Esophagus muscularis mucosa (tissue), 4 donors: ENCODE data around the gene PHACTR3. TPM values are rescaled to one million over a fixed set of nuclear protein-coding genes. Genes with fewer than 3 reads are reported as not detected.

ENCODE experiments used
- DNase-seq: peaks from one replicate; pipeline ENCODE4 v3.0.0-alpha.2; 2017; ENCODE audit errors: extremely low spot score
- H3K27ac ChIP-seq, 4 donors: fragments of 200-600 bp; sonication (generic); replicated peaks in 1 of 4; 1 replicate in 3 of 4; 2 replicates in 1 of 4; pipeline ENCODE4 v1.5.1; 2016 to 2019; ENCODE audit warnings: mild to moderate bottlenecking in 1 of 4
- H3K27me3 ChIP-seq, 4 donors: fragments of 200-600 bp; sonication (generic); one replicate each; pipeline versions ENCODE4 v1.5.1 to v1.6.0; 2016 to 2019
- H3K36me3 ChIP-seq, 4 donors: fragments of 200-600 bp; sonication (generic); one replicate each; pipeline ENCODE4 v1.5.1; 2016 to 2019
- H3K4me1 ChIP-seq, 4 donors: fragments of 200-600 bp; sonication (generic); one replicate each; pipeline ENCODE4 v1.5.1; 2016 to 2019
- H3K4me3 ChIP-seq, 4 donors: fragments of 200-600 bp; sonication (generic); 1 replicate in 2 of 4; 2 replicates in 2 of 4; pipeline ENCODE4 v1.5.1; 2016 to 2019; ENCODE audit warnings: mild to moderate bottlenecking in 4 of 4, moderate library complexity in 1 of 4
- H3K9me3 ChIP-seq, 4 donors: fragments of 200-600 bp; sonication (generic); 1 replicate in 3 of 4; 2 replicates in 1 of 4; pipeline ENCODE4 v1.5.1; 2016 to 2019
- CTCF ChIP-seq, 3 experiments: fragments of 200-600 bp in 2 of 3; fragments of 450-650 bp in 1 of 3; sonication (generic) in 2 of 3; IDR thresholded peaks; one replicate each; pipeline ENCODE4 v1.5.1; 2017 to 2019; ENCODE audit warnings: antibody characterized with exemption in 3 of 3, mild to moderate bottlenecking in 2 of 3, moderate library complexity in 1 of 3
- EP300 ChIP-seq: sonication (generic); formaldehyde crosslinking; IDR thresholded peaks from one replicate; pipeline ENCODE4 v1.6.1; 2017; ENCODE audit warnings: antibody characterized with exemption
- POLR2A ChIP-seq: fragments of 450-650 bp; IDR thresholded peaks from one replicate; pipeline ENCODE4 v1.6.1; 2017; ENCODE audit warnings: antibody characterized with exemption, moderate library complexity, mild to moderate bottlenecking, low read depth
- POLR2AphosphoS5 ChIP-seq, 2 donors: sonication (generic); formaldehyde crosslinking; IDR thresholded peaks; one replicate each; pipeline ENCODE4 v1.6.1; 2017; ENCODE audit warnings: antibody characterized with exemption in 2 of 2
- WGBS: methylation state at CpG from one replicate; pipeline ENCODE4 v1.1.5; 2018; 5-methylcytosine and 5-hydroxymethylcytosine counted together
- intact Hi-C: fragments of 100-400 bp; cut with DNase I; formaldehyde crosslinking; loops from one replicate; pipeline ENCODE4 v1.15.1; 2023
- total RNA-seq, 4 donors: library from RNA; depleted of rRNA; stranded (reverse); fragments of >200 nt; gene quantifications; one replicate each; pipeline versions ENCODE4 v1.1.0 to v1.2.1, GENCODE V29; 2016

PHACTR3 gene
- total RNA-seq, 4 donors from 2014 or later, result 0.17 to 0.86 (median 0.56) TPM

GRCh38 chr20:59825944-59826759 is 221.8 kb downstream of the PHACTR3 start:
- Histone ChIP-seq H3K4me3 (no peak overlapping the region), H3K27ac (no peak overlapping the region), H3K4me1 (peaks cover 8 to 13% (median 11%) of the 10 kb centered on the region in 4 donors), H3K9me3 (no peaks in the 10 kb centered on the region), H3K27me3 (no peaks in the 10 kb centered on the region), H3K36me3 (no peaks in the 10 kb centered on the region)
- 81% methylated on average over 11 of the region's 11 CpGs for WGBS
- TF ChIP-seq POLR2A (no peak), EP300 (no peak), CTCF (IDR thresholded peaks at IDR 0.05) (no peak), POLR2AphosphoS5 (IDR thresholded peaks at IDR 0.05) (no peak)
- DNase-seq, result peak; percentile 89
- intact Hi-C loops, result no loop called here

GRCh38 chr20:59827138-59828056 is 223.1 kb downstream of the PHACTR3 start:
- TF ChIP-seq CTCF (IDR thresholded peaks at IDR 0.05) (no peak), POLR2AphosphoS5 (IDR thresholded peaks at IDR 0.05) (no peak), EP300 (no peak), POLR2A (no peak)
- H3K27ac ChIP-seq, result no peak overlapping the region
- H3K4me3 ChIP-seq, result no peak overlapping the region
- H3K9me3 ChIP-seq, result no peaks in the 10 kb centered on the region
- no peaks in the 10 kb centered on the region for H3K36me3 ChIP-seq
- intact Hi-C loops, result no loop called here
- H3K4me1 ChIP-seq, result peaks cover 11 to 13% (median 12%) of the 10 kb centered on the region in 4 donors
- 73% methylated on average over 12 of the region's 16 CpGs for WGBS
- DNase-seq, result peak; percentile 91
- no peaks in the 10 kb centered on the region for H3K27me3 ChIP-seq

- no peak for TF ChIP-seq POLR2A
- TF ChIP-seq POLR2AphosphoS5 (IDR thresholded peaks at IDR 0.05), result no peak
- TF ChIP-seq EP300, result no peak
- no peak for TF ChIP-seq CTCF (IDR thresholded peaks at IDR 0.05)
- 93% methylated on average over 15 of the region's 15 CpGs for WGBS
These were observed 224.0 kb downstream of the PHACTR3 start for GRCh38 chr20:59828125-59829053.

GRCh38 chr20:59829054-59829785 is 224.9 kb downstream of the PHACTR3 start:
- 90% methylated on average over 8 of the region's 19 CpGs for WGBS
- peak; percentile 90 for DNase-seq
- TF ChIP-seq POLR2A, result no peak
- no peak for TF ChIP-seq POLR2AphosphoS5 (IDR thresholded peaks at IDR 0.05)
- intact Hi-C loops, result no loop called here
- H3K27me3 ChIP-seq, result no peaks in the 10 kb centered on the region
- H3K9me3 ChIP-seq, result no peaks in the 10 kb centered on the region
- no peak overlapping the region for H3K4me3 ChIP-seq
- H3K27ac ChIP-seq, result no peak overlapping the region
- H3K36me3 ChIP-seq, result no peaks in the 10 kb centered on the region
- H3K4me1 ChIP-seq, result peaks cover 0 to 13% (median 0%) of the 10 kb centered on the region in 4 donors

More at GRCh38 chr20:59828125-59829053, 224.0 kb downstream of the PHACTR3 start:
- Histone ChIP-seq H3K4me3 (no peak overlapping the region), H3K36me3 (no peaks in the 10 kb centered on the region), H3K27ac (no peak overlapping the region), H3K4me1 (peaks cover 6 to 13% (median 7%) of the 10 kb centered on the region in 4 donors), H3K9me3 (no peaks in the 10 kb centered on the region), H3K27me3 (no peaks in the 10 kb centered on the region)
- DNase-seq, result peak; percentile 85
- intact Hi-C loops, result no loop called here
